Embryonic facial prominence (tissue), 1 donor: ENCODE data around the gene LRRC39.
"Not testable (repeated sequence)": the region's sequence is repeated elsewhere in the genome, so short reads cannot be mapped to it uniquely, and the experiment has no call there.

Source experiments
- DNase-seq: peaks from one replicate; pipeline ENCODE4 v3.0.0-alpha.2; 2016; ENCODE audit errors: extremely low spot score

Gene LRRC39

GRCh38 chr1:100178091-100178490, at the start of gene LRRC39:
TSS of gene LRRC39 (minus strand) at chr1:100178256. CDS start at chr1:100168516, 9,740 bp downstream.
- DNase-seq = no peak

DNA sequence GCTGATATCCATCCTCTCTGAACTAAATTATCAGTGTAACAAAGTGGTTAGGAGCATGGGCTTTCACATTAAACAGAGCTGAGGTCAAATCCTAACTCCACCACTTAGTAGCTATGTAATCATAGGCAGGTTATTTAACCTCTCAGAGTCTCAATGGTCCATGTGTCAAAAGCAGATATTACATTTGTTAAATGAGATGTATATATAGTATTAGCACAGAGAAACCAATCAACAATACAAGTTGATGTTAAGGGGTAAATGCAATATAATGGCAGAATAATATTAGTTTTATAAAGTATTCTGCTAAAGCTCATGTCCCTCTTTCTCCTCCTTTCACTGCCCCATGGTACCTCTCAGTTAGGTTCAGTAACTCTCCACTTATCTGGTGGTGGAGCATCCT, 44.4 kb upstream of the LRRC39 start:
- DNase-seq = no peak

- DNase-seq = no peak
These were observed 41.8 kb upstream of the LRRC39 start for GRCh38 chr1:100219883-100220282.

DNA sequence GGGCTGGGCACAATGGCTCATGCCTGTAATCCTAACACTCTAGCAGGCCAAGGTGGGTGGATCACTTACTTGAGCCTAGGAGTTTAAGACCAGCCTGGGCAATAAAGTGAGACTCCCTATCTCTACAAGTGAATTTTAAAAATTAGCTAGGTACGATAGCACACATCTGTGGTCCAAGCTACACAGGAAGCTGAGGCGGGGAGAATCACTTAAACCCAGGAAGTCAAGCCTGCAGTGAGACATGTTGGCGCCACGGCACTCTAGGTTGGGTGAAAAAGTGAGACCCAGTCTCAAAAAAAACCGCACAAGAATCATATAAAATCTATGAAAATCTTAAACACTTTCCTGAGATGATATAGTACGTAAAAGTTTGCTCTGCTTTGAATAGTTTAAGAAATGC, 41.4 kb upstream of the LRRC39 start:
- DNase-seq = no peak

- no peak for DNase-seq
These were observed 39.8 kb upstream of the LRRC39 start for GRCh38 chr1:100217834-100218233.

DNA sequence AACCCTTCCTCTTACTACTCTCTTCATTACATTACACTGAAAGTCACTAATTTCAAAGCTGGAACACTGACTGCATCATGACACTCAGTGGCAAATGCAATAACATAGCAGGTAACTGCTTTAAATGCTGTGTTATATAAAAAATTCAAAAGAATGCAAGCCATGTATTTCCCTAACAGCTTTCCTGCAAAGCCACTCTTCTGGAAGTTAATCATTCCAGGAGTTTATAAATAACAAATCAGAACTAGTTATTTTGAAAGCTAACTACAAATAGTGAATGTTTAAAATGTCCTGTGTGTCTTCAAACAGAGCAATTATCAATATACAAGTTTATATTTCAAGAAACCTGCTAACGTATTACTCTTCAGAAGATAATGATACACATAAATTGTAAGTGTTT, 37.0 kb upstream of the LRRC39 start:
- DNase-seq = no peak

GRCh38 chr1:100213141-100213540, 35.1 kb upstream of the LRRC39 start:
- no peak for DNase-seq

GRCh38 chr1:100206301-100206700, 28.2 kb upstream of the LRRC39 start:
- DNase-seq = no peak

GRCh38 chr1:100205593-100205992, 27.5 kb upstream of the LRRC39 start:
- DNase-seq = not testable (repeated sequence)

GRCh38 chr1:100205103-100205502, 27.0 kb upstream of the LRRC39 start:
- DNase-seq = not testable (repeated sequence)

GRCh38 chr1:100202703-100203102, 24.6 kb upstream of the LRRC39 start:
- not testable (repeated sequence) for DNase-seq

GRCh38 chr1:100200060-100200459, 22.0 kb upstream of the LRRC39 start:
- not testable (repeated sequence) for DNase-seq

- DNase-seq = no peak
These were observed 20.5 kb upstream of the LRRC39 start for GRCh38 chr1:100198596-100198995.

DNA sequence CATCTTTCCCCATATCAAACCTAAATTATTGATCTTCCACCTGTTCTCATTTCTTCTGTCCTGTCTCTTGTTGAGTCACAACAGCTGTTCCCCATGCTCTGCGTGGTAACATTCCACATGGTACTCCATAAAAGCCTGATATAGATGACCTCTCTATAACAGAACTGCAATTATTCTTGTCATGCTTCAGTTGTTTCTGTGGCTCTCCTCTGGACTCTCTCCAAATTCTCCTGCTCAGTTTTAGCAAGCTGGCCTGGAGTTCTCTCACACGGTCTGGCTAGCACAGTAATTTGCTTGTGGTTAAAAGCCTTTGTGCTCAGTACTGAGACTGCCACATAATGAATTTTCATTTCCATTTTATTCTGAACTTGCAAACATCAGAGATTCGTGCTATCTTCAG, 10.6 kb upstream of the LRRC39 start:
- no peak for DNase-seq

GRCh38 chr1:100187912-100188311, 9.9 kb upstream of the LRRC39 start:
- no peak for DNase-seq

DNA sequence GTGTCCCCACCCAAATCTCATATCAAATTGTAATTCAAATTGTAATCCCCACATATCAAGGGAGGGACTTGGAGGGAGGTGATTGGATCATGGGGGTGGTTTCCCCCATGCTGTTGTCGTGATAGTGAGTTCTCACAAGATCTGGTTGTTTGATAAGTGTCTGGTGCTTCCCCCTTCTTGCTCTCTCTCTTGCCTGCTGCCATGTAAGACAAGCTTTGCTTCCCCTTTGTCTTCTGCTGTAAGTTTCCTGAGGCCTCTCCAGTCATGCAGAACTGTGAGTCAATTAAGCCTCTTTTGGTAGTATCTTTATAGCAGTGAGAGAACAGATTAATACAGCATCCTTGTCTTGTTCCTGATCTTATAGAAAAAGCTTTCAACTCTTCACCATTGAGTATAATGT, 6.5 kb upstream of the LRRC39 start:
- DNase-seq = no peak

DNA sequence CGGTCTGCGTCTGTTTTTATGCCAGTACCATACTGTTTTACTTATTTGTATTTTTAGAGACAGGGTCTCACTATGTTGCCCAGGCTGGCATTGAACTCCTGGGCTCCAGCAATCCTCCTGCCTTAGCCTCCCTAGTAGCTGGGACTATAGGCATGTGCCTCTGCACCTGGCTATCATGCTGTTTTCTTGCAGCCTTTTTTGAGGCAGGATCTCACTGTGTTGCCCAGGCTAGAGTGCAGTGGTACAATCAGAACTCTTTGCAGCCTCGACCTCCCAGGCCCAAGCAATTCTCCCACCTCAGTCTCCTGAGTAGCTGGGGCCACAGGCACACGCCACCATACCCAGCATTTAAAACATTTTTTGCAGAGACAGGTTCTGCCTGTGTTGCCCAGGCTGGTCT, 5.3 kb upstream of the LRRC39 start:
- no peak for DNase-seq

DNA sequence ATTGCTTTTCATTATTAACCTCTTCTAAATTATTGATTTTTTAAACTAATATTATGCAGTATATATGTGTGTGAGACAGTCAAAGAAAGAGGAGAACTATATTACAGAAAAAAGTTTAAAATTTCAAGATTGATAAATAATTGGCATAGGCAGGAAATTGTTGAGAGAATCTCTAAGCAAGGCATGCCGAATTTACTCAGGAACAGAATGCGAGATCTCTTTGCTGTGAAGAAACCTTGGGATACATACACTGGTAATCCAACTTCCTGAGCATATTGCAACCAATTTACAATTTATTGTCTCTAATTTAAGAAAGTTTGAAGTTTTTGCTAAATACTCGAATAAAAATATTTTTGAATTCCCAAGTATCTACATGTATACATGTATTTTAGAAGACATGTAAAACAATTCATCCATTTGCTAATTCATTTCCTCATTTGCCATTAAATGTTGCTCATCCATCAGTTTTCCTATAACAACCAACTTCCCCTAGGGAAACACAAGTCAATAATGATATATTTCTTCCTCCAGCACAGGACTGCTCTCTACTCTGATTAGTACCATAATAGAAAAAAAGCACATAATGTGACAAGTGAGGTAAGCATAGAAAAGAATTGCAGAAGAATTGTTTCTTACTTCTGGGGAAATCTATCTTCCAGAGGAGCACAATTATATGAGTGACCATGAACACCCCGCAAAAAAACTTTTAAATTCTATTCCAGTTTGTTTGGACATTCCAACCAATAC, 588 bp downstream of the LRRC39 start:
- no peak for DNase-seq

- no peak for DNase-seq
These were observed 10.0 kb downstream of the LRRC39 start for GRCh38 chr1:100168051-100168450.

DNA sequence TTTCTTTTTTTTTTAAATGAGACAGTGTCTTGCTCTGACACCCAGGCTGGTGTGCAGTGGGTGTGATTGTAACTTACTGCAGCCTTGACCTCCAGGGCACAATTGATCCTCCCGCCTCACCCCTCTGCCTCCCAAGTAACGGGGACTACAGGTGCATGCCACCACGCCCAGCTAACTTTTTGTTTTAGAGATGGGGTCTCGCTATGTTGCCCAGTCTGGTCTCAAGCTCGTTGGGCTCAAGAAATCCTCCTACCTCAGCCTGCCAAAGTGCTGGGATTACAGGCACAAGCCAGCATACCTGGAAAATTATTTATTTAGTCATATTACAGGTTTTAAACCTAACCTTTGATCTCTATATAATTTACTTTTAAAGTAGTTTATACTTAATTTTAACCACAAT, 13.4 kb downstream of the LRRC39 start:
- DNase-seq = no peak

- DNase-seq = no peak
These were observed 13.8 kb downstream of the LRRC39 start for GRCh38 chr1:100164216-100164615.

- no peak for DNase-seq
These were observed 15.2 kb downstream of the LRRC39 start for GRCh38 chr1:100162881-100163280.

GRCh38 chr1:100152271-100152670, 25.8 kb downstream of the LRRC39 start:
- DNase-seq = no peak

GRCh38 chr1:100151679-100152078, 26.4 kb downstream of the LRRC39 start:
- no peak for DNase-seq
